Tibial nerve (tissue), 4 donors: ENCODE measurements around the gene NEXN. TPM values are rescaled to one million over a fixed set of nuclear protein-coding genes. Genes with fewer than 3 reads are reported as not detected.

Experiments
- DNase-seq, 2 donors: peaks; one replicate each; pipeline ENCODE4 v3.0.0-alpha.2; 2019; ENCODE audit warnings: low spot score in 2 of 2
- H3K27ac ChIP-seq, 4 donors: fragments of 200-600 bp; sonication (generic) in 3 of 4; one replicate each; pipeline ENCODE4 v1.5.1; 2017 to 2019; ENCODE audit warnings: mild to moderate bottlenecking in 1 of 4
- H3K27me3 ChIP-seq, 2 donors: fragments of 200-600 bp; sonication (generic) in 1 of 2; one replicate each; pipeline versions ENCODE4 v1.5.1 to v1.6.0; 2017 to 2019
- H3K36me3 ChIP-seq, 3 donors: fragments of 200-600 bp; sonication (generic); one replicate each; pipeline ENCODE4 v1.5.1; 2018 to 2019
- H3K4me1 ChIP-seq, 4 donors: fragments of 200-600 bp; sonication (generic) in 3 of 4; one replicate each; pipeline ENCODE4 v1.5.1; 2017 to 2019
- H3K4me3 ChIP-seq, 4 donors: fragments of 200-600 bp; sonication (generic) in 3 of 4; one replicate each; pipeline ENCODE4 v1.5.1; 2017 to 2019; ENCODE audit warnings: mild to moderate bottlenecking in 1 of 4, moderate library complexity in 1 of 4
- H3K9me3 ChIP-seq, 4 donors: fragments of 200-600 bp; sonication (generic) in 3 of 4; one replicate each; pipeline ENCODE4 v1.5.1; 2017 to 2019
- CTCF ChIP-seq, 5 experiments: fragments of 200-600 bp in 3 of 5; fragments of 450-650 bp in 2 of 5; sonication (generic) in 3 of 5; IDR thresholded peaks; one replicate each; pipeline ENCODE4 v1.5.1; 2016 to 2019; ENCODE audit warnings: antibody characterized with exemption in 5 of 5, mild to moderate bottlenecking in 3 of 5, moderate library complexity in 2 of 5
- EP300 ChIP-seq, 2 donors: sonication (generic); formaldehyde crosslinking; IDR thresholded peaks; one replicate each; pipeline ENCODE4 v1.6.1; 2017; ENCODE audit warnings: antibody characterized with exemption in 2 of 2, mild to moderate bottlenecking in 1 of 2
- POLR2A ChIP-seq, 2 donors: fragments of 450-650 bp; IDR thresholded peaks; one replicate each; pipeline ENCODE4 v1.6.1; 2017; ENCODE audit warnings: antibody characterized with exemption in 2 of 2, mild to moderate bottlenecking in 2 of 2, moderate library complexity in 2 of 2
- WGBS, 2 donors: methylation state at CpG; one replicate each; pipeline ENCODE4 v1.1.5; 2018; 5-methylcytosine and 5-hydroxymethylcytosine counted together
- total RNA-seq, 4 donors: library from RNA; depleted of rRNA; stranded (reverse); fragments of >200 nt; gene quantifications; one replicate each; pipeline ENCODE4 v1.1.0, GENCODE V29; 2016

NEXN gene
- total RNA-seq, 4 donors from 2014 or later = 18.0 to 22.8 (median 20.5) TPM

DNA sequence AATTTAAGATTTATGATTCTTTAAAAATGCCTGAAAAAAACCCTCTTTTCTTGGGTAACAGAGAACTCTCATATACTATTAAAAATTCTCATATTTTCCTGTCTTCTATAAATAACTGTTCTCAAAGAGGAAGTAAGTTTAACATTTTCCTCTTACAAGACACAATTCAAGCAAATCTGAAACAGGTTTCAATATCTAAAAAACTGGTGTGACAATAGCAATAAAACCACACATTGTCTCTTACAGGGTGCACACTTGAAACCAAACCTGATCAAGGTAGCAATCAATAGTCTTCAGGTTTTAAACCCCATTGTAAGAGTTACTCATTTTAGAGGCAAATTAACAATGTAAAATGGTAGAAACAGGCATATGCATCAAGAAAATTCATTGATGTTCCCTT lies 62.4 kb downstream of the NEXN start:
- no peak overlapping the region for H3K4me3 ChIP-seq
- no peaks in the 10 kb centered on the region for H3K9me3 ChIP-seq
- peaks cover 0 to 66% (median 13%) of the 10 kb centered on the region in 3 donors for H3K36me3 ChIP-seq
- H3K27ac ChIP-seq = no peak overlapping the region
- H3K4me1 ChIP-seq = peaks cover 0 to 18% (median 4%) of the 10 kb centered on the region in 4 donors
- no peak for TF ChIP-seq CTCF (IDR thresholded peaks at IDR 0.05)
- no peak for TF ChIP-seq POLR2A (IDR thresholded peaks at IDR 0.05)
- no peak for TF ChIP-seq EP300 (IDR thresholded peaks at IDR 0.05)
- no peak for DNase-seq
- H3K27me3 ChIP-seq = no peaks in the 10 kb centered on the region

GRCh38 chr1:77951328-77951727 lies 62.9 kb downstream of the NEXN start:
- H3K4me3 ChIP-seq = no peak overlapping the region
- H3K27ac ChIP-seq = no peak overlapping the region
- H3K4me1 ChIP-seq = peaks cover 0 to 18% (median 4%) of the 10 kb centered on the region in 4 donors
- 97 to 100% methylated on average over 1 of the region's 1 CpG for WGBS, 2 donors
- no peaks in the 10 kb centered on the region for H3K27me3 ChIP-seq
- TF ChIP-seq EP300 (IDR thresholded peaks at IDR 0.05) = no peak
- no peak for TF ChIP-seq POLR2A (IDR thresholded peaks at IDR 0.05)
- TF ChIP-seq CTCF (IDR thresholded peaks at IDR 0.05) = no peak
- DNase-seq = no peak
- no peaks in the 10 kb centered on the region for H3K9me3 ChIP-seq
- H3K36me3 ChIP-seq = peaks cover 0 to 66% (median 13%) of the 10 kb centered on the region in 3 donors

DNA sequence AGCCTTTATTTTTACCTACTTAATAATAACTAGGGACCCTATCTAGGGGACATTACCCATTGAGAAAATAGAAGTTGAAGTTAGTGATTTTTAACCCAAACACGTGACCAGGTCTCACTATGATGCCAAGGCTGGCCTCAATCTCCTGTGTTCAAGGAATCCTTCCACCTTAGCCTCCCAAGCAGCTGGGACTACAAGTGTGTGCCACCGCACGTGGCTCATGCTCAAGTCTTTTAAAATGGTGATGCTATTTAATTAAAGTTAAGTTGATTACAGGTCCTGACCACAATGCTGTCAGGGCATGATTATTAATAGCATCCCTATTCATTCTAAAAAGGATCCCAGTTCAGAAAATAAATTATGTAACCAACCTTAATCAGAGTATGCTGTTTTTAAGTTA lies 65.5 kb downstream of the NEXN start:
- DNase-seq = no peak
- 95% methylated on average over 3 of the region's 3 CpGs for WGBS, 2 donors

DNA sequence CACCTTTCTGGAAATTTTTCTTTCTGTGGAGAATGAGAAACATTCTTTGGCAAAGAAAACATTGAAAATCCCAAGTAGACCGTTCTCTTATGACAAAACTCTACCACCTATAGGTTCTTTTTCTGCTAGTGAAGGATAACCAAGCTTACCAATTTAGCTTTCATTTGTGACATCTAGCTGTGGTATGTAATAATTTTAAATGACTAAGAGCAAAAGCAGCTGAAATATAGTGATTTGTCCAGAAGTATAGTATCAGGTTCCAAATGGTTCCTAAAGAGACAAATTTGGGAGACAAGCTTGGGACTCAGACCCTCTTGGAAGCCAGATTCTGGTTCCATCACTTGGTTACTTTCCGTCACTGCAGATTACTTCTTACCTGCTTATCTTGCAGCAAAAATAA lies 66.1 kb downstream of the NEXN start:
- DNase-seq = no peak
- Histone ChIP-seq H3K27ac (no peak overlapping the region), H3K4me1 (peaks cover 0 to 11% (median 0%) of the 10 kb centered on the region in 4 donors), H3K9me3 (no peaks in the 10 kb centered on the region), H3K4me3 (no peak overlapping the region), H3K36me3 (peaks cover 0 to 92% (median 24%) of the 10 kb centered on the region in 3 donors), H3K27me3 (no peaks in the 10 kb centered on the region)
- TF ChIP-seq POLR2A (IDR thresholded peaks at IDR 0.05) (no peak), EP300 (IDR thresholded peaks at IDR 0.05) (no peak), CTCF (IDR thresholded peaks at IDR 0.05) (no peak)
- WGBS, 2 donors = 94 to 95% methylated on average over 2 of the region's 2 CpGs

More for the DNA sequence above, 65.5 kb downstream of the NEXN start:
- no peak overlapping the region for H3K27ac ChIP-seq
- H3K27me3 ChIP-seq = no peaks in the 10 kb centered on the region
- H3K4me3 ChIP-seq = no peak overlapping the region
- peaks cover 0 to 89% (median 18%) of the 10 kb centered on the region in 3 donors for H3K36me3 ChIP-seq
- peaks cover 0 to 16% (median 2%) of the 10 kb centered on the region in 4 donors for H3K4me1 ChIP-seq
- TF ChIP-seq POLR2A (IDR thresholded peaks at IDR 0.05) (no peak), EP300 (IDR thresholded peaks at IDR 0.05) (no peak), CTCF (IDR thresholded peaks at IDR 0.05) (no peak)
- no peaks in the 10 kb centered on the region for H3K9me3 ChIP-seq

DNA sequence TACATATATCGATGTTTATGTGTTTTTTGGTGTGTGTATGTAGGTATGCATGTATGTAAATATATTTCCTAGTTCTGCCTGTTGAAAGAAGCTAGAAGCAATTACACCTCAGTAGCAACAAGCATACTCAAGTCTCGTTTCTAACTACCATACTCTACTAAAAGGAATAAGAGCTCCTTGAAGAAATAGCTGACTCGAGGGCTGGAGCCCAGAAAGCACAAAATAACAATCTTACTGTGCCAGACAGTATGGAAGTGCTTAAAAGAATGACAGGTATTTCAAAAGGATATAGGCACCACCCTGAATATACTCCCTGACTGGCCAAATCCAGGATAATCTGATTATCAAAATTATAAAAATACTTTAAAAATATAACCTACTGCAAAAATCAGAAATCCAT lies 67.3 kb downstream of the NEXN start:
- WGBS, 2 donors = 88 to 90% methylated on average over 3 of the region's 3 CpGs
- H3K27ac ChIP-seq = no peak overlapping the region
- no peaks in the 10 kb centered on the region for H3K27me3 ChIP-seq
- H3K4me1 ChIP-seq = peaks cover 0 to 4% (median 0%) of the 10 kb centered on the region in 4 donors
- TF ChIP-seq CTCF (IDR thresholded peaks at IDR 0.05) = no peak
- TF ChIP-seq POLR2A (IDR thresholded peaks at IDR 0.05) = no peak
- TF ChIP-seq EP300 (IDR thresholded peaks at IDR 0.05) = no peak
- H3K36me3 ChIP-seq = peaks cover 3 to 96% (median 28%) of the 10 kb centered on the region in 3 donors
- H3K4me3 ChIP-seq = no peak overlapping the region
- no peaks in the 10 kb centered on the region for H3K9me3 ChIP-seq
- DNase-seq = no peak
